ENCODE results near the gene BCAS3.
A peak's percentile ranks its signal among the peaks of the same experiment; 100 is the strongest.
"Not testable (repeated sequence)": the region's sequence is repeated elsewhere in the genome, so short reads cannot be mapped to it uniquely, and the experiment has no call there.

Gene BCAS3

DNA sequence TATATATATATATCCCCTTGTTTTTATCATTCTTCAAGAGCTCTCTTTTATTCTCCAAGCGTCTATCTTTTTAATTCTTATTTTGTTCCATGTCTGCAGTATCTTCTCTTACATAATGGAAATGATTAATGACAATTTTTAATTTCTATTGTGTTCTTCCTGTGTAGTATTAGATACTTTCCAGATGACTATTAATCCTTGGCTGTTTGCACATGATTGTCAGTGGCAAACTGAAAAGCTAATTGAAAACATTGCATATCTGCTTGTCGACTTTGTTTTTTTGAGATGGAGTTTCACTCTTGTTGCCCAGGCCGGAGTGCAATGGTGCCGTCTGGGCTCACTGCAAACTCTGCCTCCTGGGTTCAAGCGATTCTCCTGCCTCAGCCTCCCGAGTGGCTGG lies 124.7 kb downstream of the BCAS3 start:
- ATAC-seq: no peak

DNA sequence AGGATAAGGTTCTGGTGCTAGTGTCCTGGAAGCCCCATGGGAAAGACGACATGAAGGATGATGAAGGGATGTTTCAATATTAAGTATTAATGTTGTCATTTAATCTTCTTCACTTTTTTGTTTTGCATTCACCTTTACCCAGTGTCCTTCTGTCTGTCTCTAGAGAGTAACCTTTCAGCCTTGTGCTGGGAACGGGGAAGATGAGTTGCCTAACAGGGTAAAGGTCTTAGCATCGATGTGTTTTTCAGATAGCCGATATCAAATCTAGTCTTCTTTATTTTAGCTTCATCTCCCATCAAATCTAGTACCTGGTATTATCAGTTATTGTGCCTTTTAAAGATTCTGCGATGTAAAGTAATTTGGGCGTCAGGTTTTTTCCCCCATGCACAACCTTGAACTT lies 125.4 kb downstream of the BCAS3 start:
- ATAC-seq: no peak

DNA sequence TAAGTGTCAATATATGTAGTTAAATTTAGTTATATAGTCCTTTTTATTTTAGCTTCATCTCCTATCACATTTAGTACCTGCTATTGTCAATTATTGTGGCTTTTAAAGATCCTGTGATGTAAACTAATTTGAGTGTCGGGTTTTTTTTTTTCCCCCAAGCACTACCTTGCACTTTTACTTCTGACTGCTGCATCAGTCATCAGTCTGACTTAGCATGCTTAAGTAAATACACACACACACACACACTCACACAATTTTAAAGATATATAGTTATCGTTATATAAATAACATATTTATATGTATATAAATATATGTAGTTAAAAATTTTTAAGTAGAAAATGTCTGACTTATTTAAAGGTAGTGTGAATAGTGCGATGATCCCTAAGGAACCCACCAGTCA lies 127.2 kb downstream of the BCAS3 start:
- no peak for ATAC-seq

GRCh38 chr17:60809421-60809820 lies 131.8 kb downstream of the BCAS3 start:
- no peak for ATAC-seq

DNA sequence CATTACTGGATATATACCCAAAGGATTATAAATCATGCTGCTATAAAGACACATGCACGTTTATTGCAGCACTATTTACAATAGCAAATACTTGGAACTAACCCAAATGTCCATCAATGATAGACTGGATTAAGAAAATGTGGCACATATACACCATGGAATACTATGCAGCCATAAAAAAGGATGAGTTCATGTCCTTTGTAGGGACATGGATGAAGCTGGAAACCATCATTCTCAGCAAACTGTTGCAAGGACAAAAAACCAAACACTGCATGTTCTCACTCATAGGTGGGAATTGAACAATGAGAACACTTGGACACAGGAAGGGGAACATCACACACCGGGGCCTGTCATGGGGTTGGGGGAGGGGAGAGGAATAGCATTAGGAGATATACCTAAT lies 137.3 kb downstream of the BCAS3 start:
- ATAC-seq: not testable (repeated sequence)

DNA sequence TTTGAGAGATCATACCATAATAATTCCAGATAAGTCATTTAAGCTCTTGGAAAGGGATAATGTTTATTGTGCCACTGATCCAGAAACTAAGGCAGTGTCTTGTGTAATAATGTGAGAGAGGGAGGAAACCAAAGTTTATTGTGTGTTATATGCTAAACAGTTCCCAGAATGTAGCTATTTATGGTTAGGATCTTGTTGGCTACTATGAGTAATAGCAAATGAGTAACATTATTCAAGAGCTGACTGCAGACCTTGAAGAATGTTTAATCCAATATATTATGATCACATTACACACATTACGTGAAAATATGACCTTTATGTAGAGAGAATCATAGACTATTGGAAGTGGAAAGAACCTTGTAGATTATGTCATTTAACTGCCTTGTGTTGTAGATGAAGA lies 139.5 kb downstream of the BCAS3 start:
- no peak for ATAC-seq

DNA sequence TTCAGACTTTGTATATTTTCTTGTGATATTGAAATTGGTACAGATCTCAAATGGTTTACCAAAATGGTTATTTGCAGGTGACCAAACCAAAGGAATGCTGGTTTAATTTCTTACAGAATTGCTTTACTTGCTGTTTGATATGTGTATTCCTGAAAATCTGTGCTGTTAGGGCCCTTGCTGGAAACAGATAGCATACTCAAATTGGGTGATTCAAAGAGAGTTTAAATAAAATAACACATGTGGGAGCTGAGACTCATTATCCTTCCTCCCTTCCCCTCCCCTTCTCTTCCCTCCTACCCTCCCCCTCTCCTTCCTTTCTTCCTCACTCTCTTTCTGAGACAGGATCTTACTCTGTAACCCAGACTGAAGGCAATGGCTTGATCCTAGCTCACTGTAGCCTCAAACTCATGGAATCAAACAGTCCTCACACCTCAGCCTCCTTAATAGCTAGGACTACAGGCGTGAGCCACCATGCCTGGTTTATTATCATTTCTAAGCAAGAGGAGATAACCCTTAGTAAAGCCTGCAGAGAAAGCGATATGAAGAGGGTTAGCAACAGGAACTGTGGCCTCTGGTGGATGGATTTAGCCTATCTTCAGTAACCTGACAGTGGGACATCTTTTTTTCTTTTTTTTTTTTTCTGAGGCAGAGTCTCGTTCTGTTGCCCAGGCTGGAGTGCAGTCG lies 141.9 kb downstream of the BCAS3 start:
- ATAC-seq: no peak

- ATAC-seq: no peak
Observed at GRCh38 chr17:60823515-60823914, 145.9 kb downstream of the BCAS3 start.

DNA sequence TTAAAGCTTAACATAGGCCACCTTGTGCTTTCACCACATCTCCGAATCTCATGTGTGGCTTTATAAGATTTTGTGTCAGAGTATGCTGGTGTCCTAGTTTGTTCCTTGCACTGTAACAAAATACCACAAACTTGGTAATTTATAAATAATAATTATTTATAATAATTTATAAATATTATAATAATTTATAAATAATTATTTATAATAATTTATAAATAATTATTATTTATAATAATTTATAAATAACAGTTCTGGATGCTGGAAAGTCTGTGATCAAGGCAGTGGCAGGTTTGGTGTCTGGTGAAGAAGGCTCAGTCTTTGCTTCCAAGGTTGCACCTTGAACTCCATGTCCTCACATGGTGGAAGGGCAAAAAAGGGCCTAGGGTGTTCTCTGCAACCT lies 147.7 kb downstream of the BCAS3 start:
- ATAC-seq: no peak

GRCh38 chr17:60827943-60828342 lies 150.3 kb downstream of the BCAS3 start:
- no peak for ATAC-seq

- no peak for ATAC-seq
Observed at GRCh38 chr17:60832151-60832585, 154.5 kb downstream of the BCAS3 start.

DNA sequence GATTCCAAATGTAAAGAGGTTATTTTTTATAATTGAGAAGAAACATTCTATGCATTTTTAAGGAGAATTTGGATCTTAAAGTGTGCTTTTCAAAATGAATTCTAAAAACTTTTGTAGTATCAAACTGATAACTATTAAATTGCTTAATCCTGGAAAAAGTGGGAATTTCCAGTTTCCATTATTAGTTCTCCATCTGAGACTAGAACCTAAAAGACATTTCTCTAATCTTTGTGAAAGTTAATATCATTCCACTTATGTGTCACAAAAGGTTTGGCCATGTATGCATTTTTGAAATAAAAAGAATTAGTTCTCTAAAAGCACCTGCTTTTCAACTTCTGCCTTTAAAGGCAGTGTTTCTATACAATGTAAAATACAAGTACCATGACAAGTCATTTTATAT lies 155.0 kb downstream of the BCAS3 start:
- no peak for ATAC-seq

DNA sequence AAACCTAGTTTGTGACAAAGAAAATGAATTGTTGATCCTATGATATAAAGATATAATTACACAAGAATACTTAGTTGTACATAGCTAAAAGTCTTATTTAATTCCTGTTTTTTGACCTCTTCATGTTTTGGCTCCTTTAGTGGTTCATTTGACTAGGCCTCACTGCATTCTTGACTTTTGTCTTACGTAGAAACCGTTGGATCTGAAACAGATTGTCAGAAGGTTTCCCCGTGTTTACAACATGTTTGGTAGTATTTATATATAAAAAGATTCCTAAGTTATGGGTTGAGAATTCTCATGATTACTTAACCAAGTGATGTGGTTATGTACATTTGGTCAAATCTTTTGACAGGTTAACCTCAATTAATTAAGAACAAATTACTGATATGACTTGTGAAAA lies 162.8 kb downstream of the BCAS3 start:
- ATAC-seq: no peak

DNA sequence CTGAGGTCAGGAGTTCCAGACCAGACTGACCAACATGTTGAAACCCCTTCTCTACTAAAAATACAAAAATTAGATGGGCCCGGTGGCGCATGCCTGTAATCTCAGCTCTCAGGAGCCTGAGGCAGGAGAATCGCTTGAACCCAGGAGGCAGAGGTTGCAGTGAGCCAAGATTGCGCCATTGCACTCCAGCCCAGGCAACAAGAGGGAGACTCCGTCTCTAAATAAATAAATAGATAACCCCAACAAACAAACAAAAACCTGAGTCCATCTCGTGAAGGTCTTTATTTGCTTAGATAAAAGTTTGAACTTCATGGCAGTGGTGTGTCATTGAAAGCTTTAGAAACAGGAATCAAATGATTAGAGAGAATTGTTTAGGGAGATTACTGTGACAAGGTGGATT lies 167.4 kb downstream of the BCAS3 start:
- no peak for ATAC-seq

DNA sequence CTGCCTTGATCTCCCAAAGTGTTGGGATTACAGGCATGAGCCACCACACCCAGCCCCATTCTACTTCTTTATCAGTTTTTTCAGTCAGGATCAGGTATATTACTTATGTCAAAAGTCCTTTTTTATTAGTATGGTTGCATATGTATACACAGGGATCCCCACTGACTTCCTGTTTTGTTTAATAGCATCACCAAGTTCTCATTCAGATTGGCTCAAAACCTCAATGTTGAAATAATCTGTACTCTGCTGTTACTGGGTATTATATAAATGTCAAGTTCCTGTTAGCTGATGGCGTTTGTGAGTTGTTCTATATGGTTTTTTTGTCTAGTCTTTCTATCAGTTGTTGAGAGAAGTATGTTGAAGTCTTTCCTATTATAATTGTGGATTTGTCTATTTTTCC lies 168.5 kb downstream of the BCAS3 start:
- no peak for ATAC-seq

- ATAC-seq: no peak
Observed at GRCh38 chr17:60851181-60851580, 173.5 kb downstream of the BCAS3 start.

DNA sequence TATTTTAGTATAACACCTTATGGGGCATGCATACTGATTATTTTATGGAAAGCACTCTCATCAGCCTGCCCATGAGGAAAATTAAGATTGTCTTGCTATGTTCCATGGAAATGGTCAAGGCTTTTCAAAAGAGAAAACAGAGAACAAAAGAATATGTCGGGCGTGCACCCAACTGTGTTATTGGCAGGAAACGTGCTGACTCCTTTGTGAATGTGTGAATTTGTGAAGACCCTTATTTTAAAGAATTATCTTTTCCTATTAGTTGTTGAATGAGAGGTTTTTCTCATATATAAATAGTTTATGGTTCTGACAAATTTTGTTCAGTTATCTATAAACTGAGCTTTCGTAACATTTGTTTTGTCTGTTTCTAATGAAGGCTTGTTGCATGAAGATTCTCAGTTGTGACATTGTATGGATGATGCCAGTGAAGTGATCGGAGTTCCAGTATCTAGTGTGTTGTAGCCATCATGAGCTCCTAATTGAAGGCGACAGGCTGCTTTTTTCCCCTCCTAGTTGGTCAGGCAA lies 180.0 kb downstream of the BCAS3 start:
- no peak for ATAC-seq

DNA sequence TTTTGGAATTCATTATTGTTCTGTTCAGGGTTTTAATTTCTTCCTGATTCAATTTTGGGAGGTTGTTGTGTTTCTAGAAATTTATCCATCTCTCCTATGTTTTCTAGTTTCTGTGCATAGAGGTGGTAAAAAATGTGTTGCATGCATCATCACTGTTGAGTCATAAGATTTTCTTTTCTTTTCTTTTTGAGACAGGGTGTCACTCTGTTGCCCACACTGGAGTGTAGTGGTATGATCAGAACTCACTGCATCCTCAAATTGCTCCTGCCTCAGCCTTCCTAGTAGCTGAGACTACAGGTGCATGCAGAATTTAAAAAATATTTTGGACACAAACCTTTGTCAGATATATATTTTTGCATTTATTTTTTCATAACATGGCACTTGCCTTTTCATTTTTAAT lies 184.8 kb downstream of the BCAS3 start:
- no peak for ATAC-seq

- no peak for ATAC-seq
Observed at GRCh38 chr17:60863892-60864707, 186.4 kb downstream of the BCAS3 start.

GRCh38 chr17:60864708-60865005 lies 187.0 kb downstream of the BCAS3 start:
- peak; percentile 41 to 73 for ATAC-seq

- ATAC-seq: no peak
Observed at GRCh38 chr17:60874772-60875171, 197.1 kb downstream of the BCAS3 start.

GRCh38 chr17:60886731-60887613 lies 209.3 kb downstream of the BCAS3 start:
- ATAC-seq: not testable (repeated sequence)

GRCh38 chr17:60887614-60888028 lies 210.0 kb downstream of the BCAS3 start:
- ATAC-seq: no peak

All from activated CD4-positive, CD25-positive, alpha-beta regulatory T cell treated with anti-CD3 and anti-CD28 coated beads, Interleukin-2, amount 50 U/mL, for 24 hours (primary cell).